Hepatocyte (in vitro differentiated cells): ENCODE data around the gene EIF4ENIF1. TPM values are rescaled to one million over a fixed set of nuclear protein-coding genes. Genes with fewer than 3 reads are reported as not detected.
A peak's percentile ranks its signal among the peaks of the same experiment; 100 is the strongest.

Experiments
- DNase-seq: peaks from one replicate; pipeline ENCODE4 v3.0.0-alpha.2; 2016; ENCODE audit warnings: low spot score
- H2AFZ ChIP-seq: fragments of 200-600 bp; sonication (generic); 2 replicates; pipeline ENCODE4 v1.6.0; 2016; ENCODE audit warnings: antibody characterized with exemption, mild to moderate bottlenecking
- H3K27ac ChIP-seq: fragments of 200-600 bp; sonication (generic); 2 replicates; pipeline ENCODE4 v1.5.1; 2016; ENCODE audit warnings: mild to moderate bottlenecking
- H3K27me3 ChIP-seq: fragments of 200-600 bp; sonication (generic); 2 replicates; pipeline ENCODE4 v1.6.1; 2016
- H3K36me3 ChIP-seq: fragments of 200-600 bp; sonication (generic); replicated peaks from 2 replicates; pipeline ENCODE4 v1.5.1; 2016; ENCODE audit warnings: low read depth; ENCODE audit not compliant: insufficient read depth
- H3K4me1 ChIP-seq: fragments of 200-600 bp; sonication (generic); 2 replicates; pipeline ENCODE4 v1.5.1; 2016; ENCODE audit warnings: mild to moderate bottlenecking, moderate library complexity; ENCODE audit not compliant: insufficient read depth
- H3K4me2 ChIP-seq: fragments of 200-600 bp; sonication (generic); 2 replicates; pipeline ENCODE4 v1.6.0; 2016
- H3K4me3 ChIP-seq: fragments of 200-600 bp; sonication (generic); 2 replicates; pipeline ENCODE4 v1.5.1; 2016; ENCODE audit warnings: mild to moderate bottlenecking
- H3K79me2 ChIP-seq: fragments of 200-600 bp; sonication (generic); 2 replicates; pipeline ENCODE4 v1.6.0; 2017; ENCODE audit warnings: mild to moderate bottlenecking
- H3K9me2 ChIP-seq: fragments of 200-600 bp; sonication (generic); replicated peaks from 2 replicates; pipeline ENCODE4 v1.6.0; 2017; ENCODE audit warnings: mild to moderate bottlenecking; ENCODE audit not compliant: insufficient read depth
- H3K9me3 ChIP-seq: fragments of 200-600 bp; sonication (generic); 2 replicates; pipeline ENCODE4 v1.5.1; 2016; ENCODE audit warnings: low read depth, mild to moderate bottlenecking
- H4K20me1 ChIP-seq: fragments of 200-600 bp; sonication (generic); 2 replicates; pipeline ENCODE4 v1.6.0; 2016; ENCODE audit warnings: mild to moderate bottlenecking; ENCODE audit not compliant: insufficient read depth, poor library complexity, severe bottlenecking
- EZH2 ChIP-seq: fragments of 200-600 bp; sonication (generic); IDR thresholded peaks from 2 replicates; pipeline ENCODE4 v1.6.1; 2016; ENCODE audit warnings: antibody characterized with exemption, mild to moderate bottlenecking, borderline replicate concordance
- EZH2phosphoT487 ChIP-seq: fragments of 200-600 bp; sonication (generic); IDR thresholded peaks from one replicate; pipeline ENCODE4 v1.6.1; 2018; ENCODE audit warnings: antibody characterized with exemption, mild to moderate bottlenecking, low read depth, moderate library complexity; ENCODE audit not compliant: unreplicated experiment, severe bottlenecking
- WGBS: methylation state at CpG from one replicate; pipeline ENCODE4 v1.1.6; 2016; ENCODE audit warnings: low lambda C conversion rate; ENCODE audit errors: missing lambda C conversion rate; 5-methylcytosine and 5-hydroxymethylcytosine counted together
- polyA plus RNA-seq: library from polyadenylated mRNA; unstranded; fragments of >200 nt; fragmentation: Nextera tagmentation; extraction: Ambion mirVana; gene quantifications from 2 replicates; pipeline ENCODE4 v1.2.1, GENCODE V29; 2016
- total RNA-seq: library from RNA; depleted of rRNA; stranded (reverse); fragments of >200 nt; gene quantifications from 2 replicates; pipeline ENCODE4 v1.2.3, GENCODE V29; 2014
- TF ChIP-seq, protein P1 (sequence below): fragments of 200-600 bp; sonication (generic); IDR thresholded peaks from 2 replicates; pipeline ENCODE4 v1.5.1; 2016; ENCODE audit warnings: antibody characterized with exemption, mild to moderate bottlenecking; ENCODE audit not compliant: poor library complexity

The EIF4ENIF1 gene
- total and polyA plus RNA-seq, 2 experiments from 2014 or later = 9.2 to 13.3 TPM

DNA sequence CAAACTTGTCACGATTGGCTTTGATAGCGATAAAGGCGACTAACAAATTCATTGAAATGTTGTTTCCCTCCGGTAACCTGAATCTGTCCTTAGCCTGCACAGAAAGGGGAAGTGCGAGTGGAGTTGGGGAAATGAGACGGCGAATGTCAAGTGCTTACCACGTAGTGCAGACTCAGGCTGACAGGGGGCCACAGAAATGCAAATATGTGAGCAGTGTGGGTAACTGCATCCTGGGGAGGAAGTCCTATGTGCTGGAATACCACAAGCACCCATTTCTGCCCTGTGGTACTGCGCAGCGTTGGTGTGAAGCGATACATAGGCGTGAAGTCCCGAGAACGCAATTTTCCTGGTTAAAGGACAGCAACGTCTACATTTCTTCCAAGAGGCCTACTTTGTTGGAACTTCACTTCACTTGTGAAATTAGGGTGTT is 869 bp upstream of the EIF4ENIF1 start:
- Histone ChIP-seq H3K79me2 (peaks cover 53% of the 10 kb centered on the region), H3K27ac (peak overlapping the region; percentile 96), H3K4me1 (peaks cover 14% of the 10 kb centered on the region), H2AFZ (peak overlapping the region; percentile 83), H3K9me3 (no peaks in the 10 kb centered on the region), H3K4me3 (peak overlapping the region; percentile 74), H3K27me3 (no peaks in the 10 kb centered on the region), H3K4me2 (peak overlapping the region; percentile 84), H3K9me2 (no peaks in the 10 kb centered on the region), H4K20me1 (no peaks in the 10 kb centered on the region), H3K36me3 (no peaks in the 10 kb centered on the region)
- 3% methylated on average over 15 of the region's 15 CpGs for WGBS
- peak; percentile 68 for DNase-seq
- TF ChIP-seq EZH2 = no peak
- TF ChIP-seq, protein P1, sequence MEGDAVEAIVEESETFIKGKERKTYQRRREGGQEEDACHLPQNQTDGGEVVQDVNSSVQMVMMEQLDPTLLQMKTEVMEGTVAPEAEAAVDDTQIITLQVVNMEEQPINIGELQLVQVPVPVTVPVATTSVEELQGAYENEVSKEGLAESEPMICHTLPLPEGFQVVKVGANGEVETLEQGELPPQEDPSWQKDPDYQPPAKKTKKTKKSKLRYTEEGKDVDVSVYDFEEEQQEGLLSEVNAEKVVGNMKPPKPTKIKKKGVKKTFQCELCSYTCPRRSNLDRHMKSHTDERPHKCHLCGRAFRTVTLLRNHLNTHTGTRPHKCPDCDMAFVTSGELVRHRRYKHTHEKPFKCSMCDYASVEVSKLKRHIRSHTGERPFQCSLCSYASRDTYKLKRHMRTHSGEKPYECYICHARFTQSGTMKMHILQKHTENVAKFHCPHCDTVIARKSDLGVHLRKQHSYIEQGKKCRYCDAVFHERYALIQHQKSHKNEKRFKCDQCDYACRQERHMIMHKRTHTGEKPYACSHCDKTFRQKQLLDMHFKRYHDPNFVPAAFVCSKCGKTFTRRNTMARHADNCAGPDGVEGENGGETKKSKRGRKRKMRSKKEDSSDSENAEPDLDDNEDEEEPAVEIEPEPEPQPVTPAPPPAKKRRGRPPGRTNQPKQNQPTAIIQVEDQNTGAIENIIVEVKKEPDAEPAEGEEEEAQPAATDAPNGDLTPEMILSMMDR = peak; percentile 3

DNA sequence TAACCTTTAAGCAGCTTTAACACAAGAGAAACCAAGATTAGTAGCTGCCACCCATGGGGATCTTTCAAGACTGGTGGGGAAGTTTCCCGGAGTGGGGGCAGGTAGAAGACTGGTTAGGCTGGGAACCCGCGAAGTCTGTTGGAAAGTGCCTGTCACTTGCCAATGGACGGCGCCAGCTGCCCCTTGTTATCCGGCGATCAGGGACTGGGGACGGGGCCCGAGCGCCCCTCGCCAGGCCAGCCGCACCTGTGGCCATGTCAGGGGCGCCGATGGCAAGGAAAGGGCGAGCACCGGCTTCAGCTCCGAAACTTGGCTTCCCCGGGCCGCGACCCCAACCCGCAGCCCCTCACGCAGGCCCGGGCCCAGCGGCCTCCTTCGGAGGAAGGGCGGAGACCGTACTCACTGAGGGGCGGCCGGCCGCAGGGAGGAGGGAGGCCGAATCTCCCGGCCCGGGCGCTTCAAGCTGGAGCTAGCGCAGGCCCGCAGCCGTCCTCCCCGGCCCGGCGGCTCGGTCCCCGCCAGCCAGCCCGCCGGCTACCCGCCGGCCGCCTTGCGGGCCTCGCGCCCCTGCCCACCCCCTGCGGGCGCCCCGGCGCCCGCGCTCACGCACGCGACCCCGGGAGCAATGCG is 539 bp downstream of the EIF4ENIF1 start:
- Histone ChIP-seq H3K9me2 (no peaks in the 10 kb centered on the region), H3K9me3 (no peaks in the 10 kb centered on the region), H3K79me2 (peaks cover 63% of the 10 kb centered on the region), H2AFZ (peak overlapping the region; percentile 92), H3K36me3 (peaks cover under 1% of the 10 kb centered on the region), H3K27me3 (no peaks in the 10 kb centered on the region), H3K4me3 (peak overlapping the region; percentile 74), H3K27ac (peak overlapping the region; percentile 96), H3K4me2 (peak overlapping the region; percentile 97), H3K4me1 (peaks cover 14% of the 10 kb centered on the region), H4K20me1 (peaks cover 5% of the 10 kb centered on the region)
- WGBS = 2% methylated on average over 27 of the region's 61 CpGs
- TF ChIP-seq, protein P1 = no peak
- no peak for TF ChIP-seq EZH2
- TF ChIP-seq EZH2phosphoT487 = no peak
- peak; percentile 66 for DNase-seq

DNA sequence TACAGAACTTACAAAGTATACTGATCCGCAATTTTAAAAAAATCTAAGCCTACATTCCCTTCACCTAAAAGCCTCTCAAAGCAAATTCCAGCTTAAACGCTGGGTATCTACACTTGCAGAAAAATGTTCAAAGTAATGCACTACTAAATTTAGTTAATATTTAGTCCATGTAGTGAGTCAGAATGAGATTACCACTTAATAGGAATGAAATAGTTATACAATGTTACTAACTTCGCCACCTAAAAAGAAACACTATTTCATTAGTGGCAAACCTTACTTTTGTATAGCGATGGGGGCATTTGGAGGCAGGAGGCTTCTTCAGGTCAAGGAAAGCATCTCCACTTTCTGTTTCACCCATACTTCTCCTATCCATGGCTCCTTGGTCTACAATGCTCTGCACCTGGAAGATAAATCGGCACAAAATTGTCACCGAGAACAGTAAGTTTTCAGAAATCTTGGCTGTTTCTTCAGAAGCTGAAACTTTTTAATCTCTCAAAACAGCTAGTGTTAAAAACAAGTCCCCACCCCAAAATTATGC is 1.2 kb downstream of the EIF4ENIF1 start:
- H3K9me2 ChIP-seq = no peaks in the 10 kb centered on the region
- H2AFZ ChIP-seq = peak overlapping the region; percentile 92
- H3K9me3 ChIP-seq = no peaks in the 10 kb centered on the region
- peaks cover 3% of the 10 kb centered on the region for H3K36me3 ChIP-seq
- H3K4me2 ChIP-seq = peak overlapping the region; percentile 97
- no peaks in the 10 kb centered on the region for H3K27me3 ChIP-seq
- TF ChIP-seq EZH2 (no peak), EZH2phosphoT487 (no peak)
- TF ChIP-seq, protein P1 = no peak
- H4K20me1 ChIP-seq = peaks cover 5% of the 10 kb centered on the region
- H3K79me2 ChIP-seq = peaks cover 70% of the 10 kb centered on the region
- peak overlapping the region; percentile 74 for H3K4me3 ChIP-seq
- WGBS = 84% methylated on average over 6 of the region's 6 CpGs
- no peak for DNase-seq
- H3K27ac ChIP-seq = peak overlapping the region; percentile 96
- peaks cover 14% of the 10 kb centered on the region for H3K4me1 ChIP-seq
